Effector memory CD8-positive, alpha-beta T cell (primary cell): ENCODE data around the gene BACH1.

Experiments
- ATAC-seq: fragments of 150-1000 bp; cut with Tn5 transposase; replicated peaks from 2 replicates; pipeline ENCODE4 v1.10.0; 2021; ENCODE audit warnings: mild to moderate bottlenecking, moderate library complexity
- DNase-seq, 3 experiments: peaks; one replicate each; pipeline ENCODE4 v3.0.0; 2021
- H3K27ac Mint-ChIP-seq, 2 donors: one replicate each; pipeline ENCODE4 v1.8.0; 2022; ENCODE audit warnings: mild to moderate bottlenecking in 2 of 2, mixed read lengths in 2 of 2, moderate library complexity in 2 of 2
- H3K27me3 Mint-ChIP-seq, 2 donors: one replicate each; pipeline ENCODE4 v1.8.0; 2022; ENCODE audit warnings: mixed read lengths in 2 of 2
- H3K36me3 Mint-ChIP-seq: one replicate; pipeline ENCODE4 v1.8.0; 2022; ENCODE audit warnings: mild to moderate bottlenecking, moderate library complexity, mixed read lengths; ENCODE audit not compliant: insufficient read depth
- H3K4me1 Mint-ChIP-seq, 2 donors: one replicate each; pipeline ENCODE4 v1.8.0; 2022; ENCODE audit warnings: low read depth in 2 of 2, mixed read lengths in 2 of 2
- H3K4me3 Mint-ChIP-seq, 2 donors: one replicate each; pipeline ENCODE4 v1.8.0; 2022; ENCODE audit warnings: mild to moderate bottlenecking in 2 of 2, mixed read lengths in 2 of 2, moderate library complexity in 2 of 2
- H3K9me3 Mint-ChIP-seq, 2 donors: one replicate each; pipeline ENCODE4 v1.8.0; 2022; ENCODE audit warnings: mixed read lengths in 2 of 2

The BACH1 gene

DNA sequence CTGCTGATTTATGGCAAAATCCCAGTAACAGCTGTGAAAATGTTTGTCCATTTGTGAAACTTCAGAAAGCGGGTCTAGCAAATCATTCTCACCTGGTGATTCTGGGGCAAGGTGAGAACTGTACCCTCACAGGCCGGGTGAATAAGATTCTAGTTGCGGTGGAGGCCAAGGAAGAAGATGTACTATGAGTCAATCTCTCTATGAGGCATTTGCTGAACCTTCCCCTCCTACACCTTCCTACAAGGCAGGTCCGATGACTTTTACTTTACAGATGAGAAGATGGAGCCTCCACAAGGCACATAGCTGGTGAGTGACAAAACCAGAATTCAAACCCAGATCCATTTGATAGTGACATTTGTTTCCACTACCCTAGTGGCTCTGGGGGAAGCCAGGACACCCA lies 72.7 kb downstream of the BACH1 start:
- Mint-ChIP-seq H3K27me3 (no peaks in the 10 kb centered on the region), H3K27ac (no peak overlapping the region), H3K4me1 (peaks cover 0 to 3% of the 10 kb centered on the region in 2 donors), H3K9me3 (no peaks in the 10 kb centered on the region), H3K4me3 (no peak overlapping the region), H3K36me3 (no peaks in the 10 kb centered on the region)
- DNase-seq (no peak), ATAC-seq (no peak)

GRCh38 chr21:29372063-29372802 lies 73.5 kb downstream of the BACH1 start:
- Mint-ChIP-seq H3K9me3 (no peaks in the 10 kb centered on the region), H3K27me3 (no peaks in the 10 kb centered on the region), H3K36me3 (no peaks in the 10 kb centered on the region), H3K4me3 (no peak overlapping the region), H3K27ac (peak overlapping the region in 1 of 2 donors; percentile 55), H3K4me1 (peaks cover 0 to 8% of the 10 kb centered on the region in 2 donors)
- peak; percentile 58 to 61 (median 60) for DNase-seq
- peak; percentile 87 for ATAC-seq

- no peak for DNase-seq
- Mint-ChIP-seq H3K4me3 (no peak overlapping the region), H3K27me3 (no peaks in the 10 kb centered on the region), H3K9me3 (no peaks in the 10 kb centered on the region), H3K27ac (no peak overlapping the region), H3K4me1 (peaks cover 0 to 8% of the 10 kb centered on the region in 2 donors), H3K36me3 (no peaks in the 10 kb centered on the region)
- ATAC-seq = no peak
Measured at GRCh38 chr21:29374481-29374880, 75.8 kb downstream of the BACH1 start.

GRCh38 chr21:29376556-29376955 lies 77.8 kb downstream of the BACH1 start:
- Mint-ChIP-seq H3K27ac (peak overlapping the region in 1 of 2 donors; percentile 9), H3K27me3 (no peaks in the 10 kb centered on the region), H3K9me3 (no peaks in the 10 kb centered on the region), H3K4me1 (peaks cover 0 to 8% of the 10 kb centered on the region in 2 donors), H3K4me3 (no peak overlapping the region), H3K36me3 (no peaks in the 10 kb centered on the region)
- ATAC-seq = peak; percentile 84
- peak; percentile 30 to 50 (median 36) for DNase-seq

GRCh38 chr21:29377266-29377665 lies 78.5 kb downstream of the BACH1 start:
- no peak for DNase-seq
- no peak overlapping the region for H3K4me3 Mint-ChIP-seq
- H3K27me3 Mint-ChIP-seq = no peaks in the 10 kb centered on the region
- no peak for ATAC-seq
- H3K27ac Mint-ChIP-seq = peak overlapping the region in 1 of 2 donors; percentile 9
- no peaks in the 10 kb centered on the region for H3K36me3 Mint-ChIP-seq
- no peaks in the 10 kb centered on the region for H3K9me3 Mint-ChIP-seq
- H3K4me1 Mint-ChIP-seq = peaks cover 0 to 8% of the 10 kb centered on the region in 2 donors

DNA sequence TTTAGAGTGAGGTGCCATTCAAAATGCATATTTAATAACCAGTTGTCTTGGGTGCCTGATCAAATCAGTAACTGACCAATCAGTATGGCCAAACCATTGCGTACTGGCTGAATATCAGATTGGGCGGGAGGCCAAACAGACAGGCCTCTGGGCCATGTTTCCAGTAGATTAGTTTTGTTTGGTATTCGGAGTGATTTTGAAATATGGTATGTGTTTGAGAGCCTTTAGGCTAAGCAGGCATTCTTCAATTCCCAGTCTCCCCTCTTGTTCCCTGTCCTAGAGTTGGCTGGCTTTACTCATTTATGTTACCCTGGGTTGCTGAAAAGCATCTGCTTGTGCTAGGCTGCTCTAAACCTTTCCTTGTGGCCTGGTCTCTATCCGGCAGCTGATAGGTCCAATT lies 80.1 kb downstream of the BACH1 start:
- no peaks in the 10 kb centered on the region for H3K27me3 Mint-ChIP-seq
- H3K9me3 Mint-ChIP-seq = no peaks in the 10 kb centered on the region
- no peak overlapping the region for H3K4me3 Mint-ChIP-seq
- no peak for DNase-seq
- ATAC-seq = no peak
- peaks cover 0 to 8% of the 10 kb centered on the region in 2 donors for H3K4me1 Mint-ChIP-seq
- H3K27ac Mint-ChIP-seq = no peak overlapping the region
- H3K36me3 Mint-ChIP-seq = no peaks in the 10 kb centered on the region

DNA sequence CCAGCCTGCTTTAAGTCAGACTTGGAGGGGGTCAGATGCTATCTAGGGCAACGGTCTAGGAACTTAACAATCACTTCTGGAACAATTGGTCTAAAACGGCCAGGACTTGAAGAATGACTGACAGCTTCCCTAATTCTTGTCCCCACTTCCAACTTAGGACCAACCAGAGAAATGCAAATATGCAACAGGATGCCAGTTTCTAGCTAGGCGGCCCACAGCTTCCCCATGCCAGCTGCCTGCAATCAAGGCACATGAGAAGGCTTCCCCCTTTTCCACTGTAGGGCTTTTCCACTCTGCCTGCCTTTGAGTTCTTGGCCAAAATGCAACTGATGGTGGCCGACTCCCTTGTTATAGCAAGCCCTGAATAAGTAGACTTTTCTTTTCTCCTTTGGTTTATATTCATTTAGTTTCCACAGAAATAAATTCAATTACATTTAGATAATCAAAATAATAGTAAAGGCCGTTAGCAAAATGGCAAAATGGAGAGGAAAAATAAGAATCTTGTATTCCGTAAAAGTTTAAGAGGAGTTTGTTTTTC lies 80.9 kb downstream of the BACH1 start:
- no peaks in the 10 kb centered on the region for H3K9me3 Mint-ChIP-seq
- DNase-seq = no peak
- no peak overlapping the region for H3K27ac Mint-ChIP-seq
- no peak overlapping the region for H3K4me3 Mint-ChIP-seq
- no peaks in the 10 kb centered on the region for H3K36me3 Mint-ChIP-seq
- H3K4me1 Mint-ChIP-seq = peaks cover 0 to 8% of the 10 kb centered on the region in 2 donors
- H3K27me3 Mint-ChIP-seq = no peaks in the 10 kb centered on the region
- no peak for ATAC-seq

- no peak overlapping the region for H3K4me3 Mint-ChIP-seq
- H3K4me1 Mint-ChIP-seq = no peaks in the 10 kb centered on the region
- DNase-seq = no peak
- H3K27me3 Mint-ChIP-seq = no peaks in the 10 kb centered on the region
- no peaks in the 10 kb centered on the region for H3K36me3 Mint-ChIP-seq
- no peak for ATAC-seq
- H3K27ac Mint-ChIP-seq = no peak overlapping the region
- H3K9me3 Mint-ChIP-seq = no peaks in the 10 kb centered on the region
Measured at GRCh38 chr21:29382030-29382654, 83.4 kb downstream of the BACH1 start.

DNA sequence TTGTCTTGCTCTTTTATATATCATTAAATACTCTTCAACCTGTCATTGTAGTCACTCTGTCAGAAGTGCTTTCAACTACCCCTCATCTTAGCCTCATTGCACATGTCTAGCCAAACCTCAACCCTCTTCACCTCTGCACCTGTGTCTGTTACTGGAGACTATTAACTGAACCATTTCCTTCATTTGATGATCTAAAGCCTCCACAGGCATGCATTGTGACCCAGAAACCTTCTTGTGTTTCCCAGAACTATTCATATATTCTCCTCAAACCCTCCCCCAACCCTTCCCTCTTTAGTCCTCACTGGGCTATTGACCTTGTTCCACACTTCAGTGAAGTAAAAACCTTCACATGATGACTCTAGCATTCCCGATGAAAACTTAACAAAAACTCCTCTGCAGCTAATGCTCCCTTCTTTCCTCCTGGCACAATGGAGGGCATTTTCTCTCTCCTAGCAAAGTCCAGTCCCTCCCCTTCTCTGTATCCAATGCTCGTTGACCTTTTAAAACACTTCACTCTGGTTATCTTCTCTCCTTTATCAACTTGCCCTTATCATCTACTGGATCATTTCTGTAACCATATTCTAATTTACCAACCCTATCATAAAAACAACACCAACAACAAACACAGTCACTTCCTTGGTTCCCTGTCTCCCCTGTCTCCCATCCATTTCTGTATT lies 86.1 kb downstream of the BACH1 start:
- Mint-ChIP-seq H3K36me3 (no peaks in the 10 kb centered on the region), H3K4me3 (no peak overlapping the region), H3K4me1 (no peaks in the 10 kb centered on the region), H3K27me3 (no peaks in the 10 kb centered on the region), H3K27ac (no peak overlapping the region), H3K9me3 (no peaks in the 10 kb centered on the region)
- ATAC-seq = no peak
- DNase-seq = no peak

GRCh38 chr21:29385934-29386520 lies 87.3 kb downstream of the BACH1 start:
- H3K4me1 Mint-ChIP-seq = no peaks in the 10 kb centered on the region

GRCh38 chr21:29386803-29387202 lies 88.1 kb downstream of the BACH1 start:
- Mint-ChIP-seq H3K4me3 (no peak overlapping the region), H3K36me3 (no peaks in the 10 kb centered on the region), H3K27me3 (no peaks in the 10 kb centered on the region), H3K9me3 (no peaks in the 10 kb centered on the region), H3K27ac (no peak overlapping the region), H3K4me1 (no peaks in the 10 kb centered on the region)
- no peak for ATAC-seq
- no peak for DNase-seq

More at GRCh38 chr21:29385934-29386520, 87.3 kb downstream of the BACH1 start:
- Mint-ChIP-seq H3K36me3 (no peaks in the 10 kb centered on the region), H3K9me3 (no peaks in the 10 kb centered on the region), H3K27me3 (no peaks in the 10 kb centered on the region), H3K4me3 (no peak overlapping the region), H3K27ac (no peak overlapping the region)
- DNase-seq = no peak
- no peak for ATAC-seq

GRCh38 chr21:29387598-29387997 lies 88.9 kb downstream of the BACH1 start:
- Mint-ChIP-seq H3K9me3 (no peaks in the 10 kb centered on the region), H3K27ac (no peak overlapping the region), H3K4me3 (no peak overlapping the region), H3K4me1 (no peaks in the 10 kb centered on the region), H3K36me3 (no peaks in the 10 kb centered on the region), H3K27me3 (no peaks in the 10 kb centered on the region)
- DNase-seq (no peak), ATAC-seq (no peak)

GRCh38 chr21:29389136-29389535 lies 90.4 kb downstream of the BACH1 start:
- DNase-seq (no peak), ATAC-seq (no peak)
- peaks cover 0 to 4% of the 10 kb centered on the region in 2 donors for H3K27me3 Mint-ChIP-seq
- no peak overlapping the region for H3K27ac Mint-ChIP-seq
- no peaks in the 10 kb centered on the region for H3K9me3 Mint-ChIP-seq
- H3K36me3 Mint-ChIP-seq = no peaks in the 10 kb centered on the region
- no peak overlapping the region for H3K4me3 Mint-ChIP-seq
- no peaks in the 10 kb centered on the region for H3K4me1 Mint-ChIP-seq
